Raji (cell line): ENCODE measurements around the gene TTC27.

Source experiments
- POLR2A ChIP-seq: IDR thresholded peaks from 2 replicates; pipeline ENCODE4 v1.6.1; 2011; ENCODE audit warnings: low read depth, low read length, control low read depth; ENCODE audit not compliant: insufficient read depth

Gene TTC27

GRCh38 chr2:32627814-32628579 is at the start of gene TTC27:
TSS of gene TTC27 (plus strand) at chr2:32628050. CDS start at chr2:32628293, 243 bp downstream.
- TF ChIP-seq POLR2A: peak; percentile 81

GRCh38 chr2:32591669-32592463 is 36.0 kb upstream of the TTC27 start:
- TF ChIP-seq POLR2A: no peak

GRCh38 chr2:32594573-32594972 is 33.3 kb upstream of the TTC27 start:
- TF ChIP-seq POLR2A: no peak

- TF ChIP-seq POLR2A: no peak
Measured at GRCh38 chr2:32611366-32611765, 16.5 kb upstream of the TTC27 start.

GRCh38 chr2:32611771-32612170 is 16.1 kb upstream of the TTC27 start:
- TF ChIP-seq POLR2A: no peak

GRCh38 chr2:32614084-32614483 is 13.8 kb upstream of the TTC27 start:
- TF ChIP-seq POLR2A: no peak

GRCh38 chr2:32617599-32618189 is 10.2 kb upstream of the TTC27 start:
- TF ChIP-seq POLR2A: no peak

GRCh38 chr2:32622570-32623310 is 5.1 kb upstream of the TTC27 start:
- no peak for TF ChIP-seq POLR2A

GRCh38 chr2:32623311-32623706 is 4.5 kb upstream of the TTC27 start:
- TF ChIP-seq POLR2A: no peak

- TF ChIP-seq POLR2A: no peak
Measured at GRCh38 chr2:32624812-32625211, 3.0 kb upstream of the TTC27 start.

- TF ChIP-seq POLR2A: no peak
Measured at GRCh38 chr2:32626639-32627221, 1.1 kb upstream of the TTC27 start.

- TF ChIP-seq POLR2A: no peak
Measured at GRCh38 chr2:32627441-32627813, 423 bp upstream of the TTC27 start.

- TF ChIP-seq POLR2A: no peak
Measured at GRCh38 chr2:32632089-32632488, 4.2 kb downstream of the TTC27 start.

GRCh38 chr2:32633040-32633439 is 5.2 kb downstream of the TTC27 start:
- no peak for TF ChIP-seq POLR2A

GRCh38 chr2:32641180-32641579 is 13.3 kb downstream of the TTC27 start:
- TF ChIP-seq POLR2A: no peak
